Suprapubic skin (tissue), 4 donors: ENCODE measurements around the gene ARRDC4. TPM values are rescaled to one million over a fixed set of nuclear protein-coding genes. Genes with fewer than 3 reads are reported as not detected.
A peak's percentile ranks its signal among the peaks of the same experiment; 100 is the strongest.

Experiments used
- DNase-seq, 2 donors: peaks; one replicate each; pipeline ENCODE4 v3.0.0-alpha.2; 2019; ENCODE audit warnings: low spot score in 2 of 2
- H3K27ac ChIP-seq: fragments of 200-600 bp; sonication (generic); one replicate; pipeline ENCODE4 v1.5.1; 2019
- H3K27me3 ChIP-seq: fragments of 200-600 bp; sonication (generic); one replicate; pipeline ENCODE4 v1.5.1; 2019
- H3K36me3 ChIP-seq: fragments of 200-600 bp; sonication (generic); one replicate; pipeline ENCODE4 v1.5.1; 2019
- H3K4me1 ChIP-seq: fragments of 200-600 bp; sonication (generic); one replicate; pipeline ENCODE4 v1.5.1; 2019
- H3K4me3 ChIP-seq: fragments of 200-600 bp; sonication (generic); one replicate; pipeline ENCODE4 v1.5.1; 2019; ENCODE audit warnings: mild to moderate bottlenecking
- H3K9me3 ChIP-seq: fragments of 200-600 bp; sonication (generic); one replicate; pipeline ENCODE4 v1.5.1; 2019
- CTCF ChIP-seq, 2 donors: fragments of 200-600 bp in 1 of 2; fragments of 450-650 bp in 1 of 2; sonication (generic) in 1 of 2; IDR thresholded peaks; one replicate each; pipeline ENCODE4 v1.5.1; 2016 to 2019; ENCODE audit warnings: antibody characterized with exemption in 2 of 2, mild to moderate bottlenecking in 1 of 2, moderate library complexity in 1 of 2
- EP300 ChIP-seq: sonication (generic); formaldehyde crosslinking; IDR thresholded peaks from one replicate; pipeline ENCODE4 v1.6.1; 2017; ENCODE audit warnings: antibody characterized with exemption
- POLR2A ChIP-seq, 2 donors: fragments of 450-650 bp; IDR thresholded peaks; one replicate each; pipeline ENCODE4 v1.6.1; 2017; ENCODE audit warnings: antibody characterized with exemption in 2 of 2, mild to moderate bottlenecking in 2 of 2, moderate library complexity in 2 of 2
- POLR2AphosphoS5 ChIP-seq, 3 donors: sonication (generic); formaldehyde crosslinking; IDR thresholded peaks; one replicate each; pipeline ENCODE4 v1.6.1; 2017; ENCODE audit warnings: antibody characterized with exemption in 3 of 3
- WGBS: methylation state at CpG from one replicate; pipeline ENCODE4 v1.1.5; 2018; 5-methylcytosine and 5-hydroxymethylcytosine counted together
- total RNA-seq, 4 donors: library from RNA; depleted of rRNA; stranded (reverse); fragments of >200 nt; gene quantifications; one replicate each; pipeline ENCODE4 v1.1.0, GENCODE V29; 2016

The ARRDC4 gene
- total RNA-seq, 4 donors from 2014 or later: 57.7 to 67.1 (median 66.3) TPM

- H3K4me1 ChIP-seq: peaks cover 16% of the 10 kb centered on the region
- H3K9me3 ChIP-seq: no peaks in the 10 kb centered on the region
- DNase-seq: no peak
- H3K27ac ChIP-seq: no peak overlapping the region
- TF ChIP-seq EP300 (no peak), POLR2AphosphoS5 (IDR thresholded peaks at IDR 0.05) (no peak), POLR2A (IDR thresholded peaks at IDR 0.05) (no peak), CTCF (IDR thresholded peaks at IDR 0.05) (no peak)
- WGBS: 79% methylated on average over 4 of the region's 4 CpGs
- no peaks in the 10 kb centered on the region for H3K36me3 ChIP-seq
- H3K27me3 ChIP-seq: no peaks in the 10 kb centered on the region
- H3K4me3 ChIP-seq: no peak overlapping the region
Observed at GRCh38 chr15:98002866-98003265, 42.4 kb downstream of the ARRDC4 start.

- Histone ChIP-seq H3K36me3 (no peaks in the 10 kb centered on the region), H3K4me1 (peaks cover 12% of the 10 kb centered on the region), H3K27ac (peak overlapping the region; percentile 19), H3K27me3 (no peaks in the 10 kb centered on the region), H3K4me3 (no peak overlapping the region), H3K9me3 (no peaks in the 10 kb centered on the region)
- 52% methylated on average over 5 of the region's 5 CpGs for whole genome bisulfite sequencing
- no peak for DNase-seq
- TF ChIP-seq POLR2AphosphoS5 (IDR thresholded peaks at IDR 0.05) (no peak), CTCF (IDR thresholded peaks at IDR 0.05) (no peak), POLR2A (IDR thresholded peaks at IDR 0.05) (no peak), EP300 (no peak)
Observed at GRCh38 chr15:98003518-98003917, 43.0 kb downstream of the ARRDC4 start.

- Histone ChIP-seq H3K36me3 (no peaks in the 10 kb centered on the region), H3K27me3 (no peaks in the 10 kb centered on the region), H3K4me1 (peaks cover 9% of the 10 kb centered on the region), H3K4me3 (no peak overlapping the region), H3K27ac (no peak overlapping the region), H3K9me3 (no peaks in the 10 kb centered on the region)
- TF ChIP-seq POLR2AphosphoS5 (IDR thresholded peaks at IDR 0.05) (no peak), POLR2A (IDR thresholded peaks at IDR 0.05) (no peak), EP300 (no peak), CTCF (IDR thresholded peaks at IDR 0.05) (no peak)
- WGBS: 40% methylated on average over 3 of the region's 3 CpGs
- no peak for DNase-seq
Observed at GRCh38 chr15:98003996-98004395, 43.5 kb downstream of the ARRDC4 start.

- WGBS: 74% methylated on average over 9 of the region's 9 CpGs
- TF ChIP-seq POLR2AphosphoS5 (IDR thresholded peaks at IDR 0.05) (no peak), POLR2A (IDR thresholded peaks at IDR 0.05) (no peak), CTCF (IDR thresholded peaks at IDR 0.05) (no peak), EP300 (no peak)
Observed at GRCh38 chr15:98005659-98006058, 45.2 kb downstream of the ARRDC4 start.

GRCh38 chr15:98009169-98009568 lies 48.7 kb downstream of the ARRDC4 start:
- no peak for DNase-seq
- TF ChIP-seq POLR2AphosphoS5 (IDR thresholded peaks at IDR 0.05) (no peak), POLR2A (IDR thresholded peaks at IDR 0.05) (no peak), CTCF (IDR thresholded peaks at IDR 0.05) (no peak), EP300 (no peak)
- Histone ChIP-seq H3K27ac (no peak overlapping the region), H3K4me3 (no peak overlapping the region), H3K36me3 (no peaks in the 10 kb centered on the region), H3K27me3 (no peaks in the 10 kb centered on the region), H3K4me1 (peaks cover 2% of the 10 kb centered on the region), H3K9me3 (no peaks in the 10 kb centered on the region)
- WGBS: 79% methylated on average over 4 of the region's 4 CpGs

More at GRCh38 chr15:98005659-98006058, 45.2 kb downstream of the ARRDC4 start:
- H3K36me3 ChIP-seq: no peaks in the 10 kb centered on the region
- no peak overlapping the region for H3K27ac ChIP-seq
- H3K4me1 ChIP-seq: peaks cover 9% of the 10 kb centered on the region
- no peaks in the 10 kb centered on the region for H3K9me3 ChIP-seq
- no peak overlapping the region for H3K4me3 ChIP-seq
- no peaks in the 10 kb centered on the region for H3K27me3 ChIP-seq
- no peak for DNase-seq
